IMR-90 (cell line): ENCODE measurements around the gene RFX2. TPM values are rescaled to one million over a fixed set of nuclear protein-coding genes. Genes with fewer than 3 reads are reported as not detected.

Experiments used
- MAFK ChIP-seq: IDR thresholded peaks from 2 replicates; pipeline ENCODE4 v1.6.1; 2012; ENCODE audit warnings: low read depth, low read length, improper control_type of control experiment
- MAZ ChIP-seq: IDR thresholded peaks from 2 replicates; pipeline ENCODE4 v1.6.1; 2012; ENCODE audit warnings: low read depth, mild to moderate bottlenecking, low read length, improper control_type of control experiment, moderate library complexity, borderline replicate concordance
- RFX5 ChIP-seq: IDR thresholded peaks from 2 replicates; pipeline ENCODE4 v1.8.0; 2012; ENCODE audit warnings: low read depth, mild to moderate bottlenecking, low read length, moderate library complexity
- polyA plus RNA-seq, 3 experiments: library from polyadenylated mRNA; depleted of rRNA; stranded (reverse); fragments of >200 nt; gene quantifications; 2 replicates each; pipeline ENCODE4 v1.2.3, GENCODE V29; 2012; ENCODE audit warnings: low replicate concordance in 1 of 3
- total RNA-seq: library from RNA; depleted of rRNA; stranded (reverse); fragments of >200 nt; gene quantifications from 2 replicates; pipeline ENCODE4 v1.2.3, GENCODE V29; 2012

The RFX2 gene
- total and polyA plus RNA-seq, 2 of the 4 experiments (the other 2 are of a cell fraction): 2.2 to 4.9 TPM

- TF ChIP-seq MAZ (no peak), RFX5 (no peak), MAFK (no peak)
These were observed 141.6 kb downstream of the RFX2 start (continued) for GRCh38 chr19:5968431-5969373.
